WTC11 (cell line): Measurements from ENCODE around the gene GLRX2. TPM values are rescaled to one million over a fixed set of nuclear protein-coding genes. Genes with fewer than 3 reads are reported as not detected.

ENCODE experiments used
- ATAC-seq: fragments of 200-7000 bp; cut with Tn5 transposase; 2 replicates; pipeline ENCODE4 v1.10.0; 2021; ENCODE audit warnings: mild to moderate bottlenecking, moderate library complexity
- CTCF ChIA-PET: fragments of 300-600 bp; sonication (Branson Sonifier 250); formaldehyde crosslinking; loops from one replicate; lab custom pipeline; 2021; ENCODE audit warnings: antibody characterized with exemption; lab: Charles Lee
- POLR2A ChIA-PET: fragments of 350-600 bp; sonication (Branson Sonifier 250); formaldehyde crosslinking; loops from one replicate; lab custom pipeline; 2021; ENCODE audit warnings: antibody characterized with exemption; lab: Charles Lee
- DNase-seq: peaks from one replicate; pipeline ENCODE4 v3.0.0; 2021; ENCODE audit warnings: low spot score
- H3K27ac Mint-ChIP-seq: 2 replicates; pipeline ENCODE4 v1.8.0; 2021; ENCODE audit warnings: mixed read lengths
- H3K27me3 Mint-ChIP-seq: 2 replicates; pipeline ENCODE4 v1.8.0; 2021; ENCODE audit warnings: low read depth, mild to moderate bottlenecking, moderate library complexity, mixed read lengths
- H3K36me3 Mint-ChIP-seq: 2 replicates; pipeline ENCODE4 v1.8.0; 2021; ENCODE audit warnings: mixed read lengths
- H3K4me1 Mint-ChIP-seq: 2 replicates; pipeline ENCODE4 v1.8.0; 2022; ENCODE audit warnings: mixed read lengths
- H3K4me3 Mint-ChIP-seq: 2 replicates; pipeline ENCODE4 v1.8.0; 2021; ENCODE audit warnings: mild to moderate bottlenecking, moderate library complexity, mixed read lengths
- H3K9me3 Mint-ChIP-seq: 2 replicates; pipeline ENCODE4 v1.8.0; 2021; ENCODE audit warnings: mixed read lengths
- AR ChIP-seq: fragments of 250-450 bp; sonication (Bioruptor Pico); IDR thresholded peaks from 2 replicates; pipeline ENCODE4 v1.9.0; 2021; ENCODE audit warnings: mild to moderate bottlenecking
- ATF1 ChIP-seq: sonication (generic); formaldehyde crosslinking; IDR thresholded peaks from 2 replicates; pipeline ENCODE4 v1.8.1; 2023; ENCODE audit warnings: mild to moderate bottlenecking, moderate library complexity, missing genetic modification reagents
- ATF3 ChIP-seq: sonication (generic); formaldehyde crosslinking; conservative IDR thresholded peaks from 2 replicates; pipeline ENCODE4 v1.8.1; 2022; ENCODE audit warnings: mild to moderate bottlenecking, missing genetic modification reagents
- CBFB ChIP-seq: sonication (generic); formaldehyde crosslinking; IDR thresholded peaks from 2 replicates; pipeline ENCODE4 v1.8.1; 2022; ENCODE audit warnings: mild to moderate bottlenecking, low read depth, missing genetic modification reagents
- CREB1 ChIP-seq: sonication (generic); formaldehyde crosslinking; IDR thresholded peaks from 2 replicates; pipeline ENCODE4 v1.8.0; 2023; ENCODE audit warnings: mild to moderate bottlenecking, missing genetic modification reagents
- CREM ChIP-seq: sonication (generic); formaldehyde crosslinking; IDR thresholded peaks from 2 replicates; pipeline ENCODE4 v1.8.1; 2022; ENCODE audit warnings: mild to moderate bottlenecking, missing genetic modification reagents, moderate library complexity
- FOXP1 ChIP-seq: sonication (generic); formaldehyde crosslinking; IDR thresholded peaks from 2 replicates; pipeline ENCODE4 v1.8.0; 2022; ENCODE audit warnings: missing genetic modification reagents, mild to moderate bottlenecking, moderate library complexity, borderline replicate concordance
- GABPB1 ChIP-seq: sonication (generic); formaldehyde crosslinking; IDR thresholded peaks from 2 replicates; pipeline ENCODE4 v1.8.1; 2023; ENCODE audit warnings: mild to moderate bottlenecking, missing genetic modification reagents
- GTF2I ChIP-seq: fragments of 250-450 bp; sonication (Bioruptor Pico); conservative IDR thresholded peaks from 2 replicates; pipeline ENCODE4 v1.4.0; 2021; ENCODE audit warnings: mild to moderate bottlenecking
- HMGXB4 ChIP-seq: sonication (generic); formaldehyde crosslinking; IDR thresholded peaks from 2 replicates; pipeline ENCODE4 v1.8.1; 2023; ENCODE audit warnings: mild to moderate bottlenecking, moderate library complexity, missing genetic modification reagents
- IRF2 ChIP-seq: sonication (generic); formaldehyde crosslinking; IDR thresholded peaks from 2 replicates; pipeline ENCODE4 v1.8.0; 2022; ENCODE audit warnings: low read depth, missing genetic modification reagents, borderline replicate concordance
- JUN ChIP-seq: sonication (generic); formaldehyde crosslinking; IDR thresholded peaks from 2 replicates; pipeline ENCODE4 v1.8.0; 2023; ENCODE audit warnings: mild to moderate bottlenecking, missing genetic modification reagents
- MXD4 ChIP-seq: fragments of 250-450 bp; sonication (Bioruptor Pico); IDR thresholded peaks from 2 replicates; pipeline ENCODE4 v1.8.0; 2021; ENCODE audit warnings: mild to moderate bottlenecking, moderate library complexity, borderline replicate concordance
- NFYB ChIP-seq: sonication (generic); formaldehyde crosslinking; conservative IDR thresholded peaks from 2 replicates; pipeline ENCODE4 v1.8.0; 2022; ENCODE audit warnings: low read depth, missing genetic modification reagents
- NR1H2 ChIP-seq: sonication (generic); formaldehyde crosslinking; IDR thresholded peaks from 2 replicates; pipeline ENCODE4 v1.9.0; 2021; ENCODE audit warnings: mild to moderate bottlenecking, moderate library complexity, missing genetic modification reagents
- RORB ChIP-seq: fragments of 250-450 bp; sonication (Bioruptor Pico); IDR thresholded peaks from 2 replicates; pipeline ENCODE4 v1.9.0; 2021; ENCODE audit warnings: mild to moderate bottlenecking
- SMAD4 ChIP-seq: sonication (generic); formaldehyde crosslinking; IDR thresholded peaks from 2 replicates; pipeline ENCODE4 v1.8.0; 2022; ENCODE audit warnings: mild to moderate bottlenecking, missing genetic modification reagents
- SP1 ChIP-seq: sonication (generic); formaldehyde crosslinking; conservative IDR thresholded peaks from 2 replicates; pipeline ENCODE4 v1.8.1; 2022; ENCODE audit warnings: missing genetic modification reagents
- TEAD1 ChIP-seq: sonication (generic); formaldehyde crosslinking; IDR thresholded peaks from 2 replicates; pipeline ENCODE4 v1.8.0; 2022; ENCODE audit warnings: mild to moderate bottlenecking, missing genetic modification reagents
- ZNF396 ChIP-seq: fragments of 250-450 bp; sonication (Bioruptor Pico); IDR thresholded peaks from 2 replicates; pipeline ENCODE4 v1.8.0; 2021; ENCODE audit warnings: mild to moderate bottlenecking, moderate library complexity, borderline replicate concordance
- ZNF416 ChIP-seq: fragments of 250-450 bp; sonication (Bioruptor Pico); IDR thresholded peaks from 2 replicates; pipeline ENCODE4 v1.9.0; 2021; ENCODE audit warnings: mild to moderate bottlenecking, inconsistent platforms
- ZNF423 ChIP-seq: fragments of 250-450 bp; sonication (Bioruptor Pico); IDR thresholded peaks from 2 replicates; pipeline ENCODE4 v2.1.2; 2022; ENCODE audit warnings: mild to moderate bottlenecking, moderate library complexity
- total RNA-seq: library from RNA; stranded (reverse); gene quantifications from 3 replicates; pipeline ENCODE4 v1.2.3, GENCODE V29; 2021
- TF ChIP-seq, protein P1 (sequence below): fragments of 250-450 bp; sonication (Bioruptor Pico); IDR thresholded peaks from 2 replicates; pipeline ENCODE4 v1.8.0; 2021; ENCODE audit warnings: mild to moderate bottlenecking
- TF ChIP-seq, protein P2 (sequence below): sonication (generic); formaldehyde crosslinking; IDR thresholded peaks from 2 replicates; pipeline ENCODE4 v1.8.0; 2022; ENCODE audit warnings: mild to moderate bottlenecking, missing genetic modification reagents
- TF ChIP-seq, protein P3 (sequence below): fragments of 250-450 bp; sonication (Bioruptor Pico); IDR thresholded peaks from 2 replicates; pipeline ENCODE4 v1.9.0; 2021; ENCODE audit warnings: moderate library complexity, mild to moderate bottlenecking, inconsistent platforms, borderline replicate concordance

The GLRX2 gene
- total RNA-seq, 1 experiment from 2014 or later, result 8.4 TPM

- no peak for DNase-seq
- H3K4me1 Mint-ChIP-seq, result no peaks in the 10 kb centered on the region
- TF ChIP-seq NR1H2 (no peak), ZNF423 (CRISPR knock-in tag) (no peak), ZNF396 (CRISPR knock-in tag) (no peak), FOXP1 (no peak), ATF3 (CRISPR knock-in tag) (no peak), NFYB (CRISPR knock-in tag) (no peak), GTF2I (no peak)
- TF ChIP-seq, all 79 proteins: peak for 0
- no peaks in the 10 kb centered on the region for H3K9me3 Mint-ChIP-seq
- ChIA-PET POLR2A (no interaction called here), CTCF (no interaction called here)
- H3K27me3 Mint-ChIP-seq, result no peaks in the 10 kb centered on the region
- no peak overlapping the region for H3K4me3 Mint-ChIP-seq
- H3K36me3 Mint-ChIP-seq, result peaks cover 56% of the 10 kb centered on the region
- no peak overlapping the region for H3K27ac Mint-ChIP-seq
- no peak for ATAC-seq
These were observed 26.1 kb upstream of the GLRX2 start for GRCh38 chr1:193131266-193131860.

DNA sequence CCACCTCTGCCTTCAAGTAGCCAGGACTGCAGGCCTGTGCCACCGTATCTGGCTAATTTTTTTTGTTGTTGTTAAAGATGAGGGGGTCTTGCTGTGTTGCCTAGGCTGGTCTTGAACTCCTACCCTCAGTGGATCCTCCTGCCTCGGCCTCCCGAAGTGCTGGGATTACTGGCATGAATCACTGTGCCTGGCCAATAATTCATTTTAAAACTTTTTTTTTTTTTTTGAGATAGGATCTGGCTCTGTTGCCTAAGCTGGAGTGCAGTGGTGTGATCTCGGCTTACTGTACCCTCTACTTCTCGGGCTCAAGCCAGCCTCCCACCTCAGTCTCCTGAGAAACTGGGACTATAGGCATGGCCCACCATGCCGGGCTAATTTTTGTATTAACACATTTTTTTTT is 20.2 kb upstream of the GLRX2 start:
- no peak for ATAC-seq
- POLR2A ChIA-PET, result no interaction called here
- no peak overlapping the region for H3K4me3 Mint-ChIP-seq
- peaks cover 26% of the 10 kb centered on the region for H3K36me3 Mint-ChIP-seq
- no peak for DNase-seq
- peaks cover 16% of the 10 kb centered on the region for H3K4me1 Mint-ChIP-seq
- CTCF ChIA-PET, result interaction anchor here (0.7 kb wide), 1 partner anchor 275 kb away, joined by 3 read pairs; no protein-coding TSS in a partner anchor
- H3K27me3 Mint-ChIP-seq, result no peaks in the 10 kb centered on the region; the same call in 1 of the 2 replicates
- no peaks in the 10 kb centered on the region for H3K9me3 Mint-ChIP-seq
- no peak overlapping the region for H3K27ac Mint-ChIP-seq
- TF ChIP-seq HMGXB4 (CRISPR knock-in tag), result no peak
- no peak for TF ChIP-seq SMAD4 (CRISPR knock-in tag)
- TF ChIP-seq CBFB, result no peak
- no peak for TF ChIP-seq SP1 (CRISPR knock-in tag)
- no peak for TF ChIP-seq CREB1 (CRISPR knock-in tag)
- no peak for TF ChIP-seq CREM (CRISPR knock-in tag)
- no peak for TF ChIP-seq ZNF416 (CRISPR knock-in tag)

DNA sequence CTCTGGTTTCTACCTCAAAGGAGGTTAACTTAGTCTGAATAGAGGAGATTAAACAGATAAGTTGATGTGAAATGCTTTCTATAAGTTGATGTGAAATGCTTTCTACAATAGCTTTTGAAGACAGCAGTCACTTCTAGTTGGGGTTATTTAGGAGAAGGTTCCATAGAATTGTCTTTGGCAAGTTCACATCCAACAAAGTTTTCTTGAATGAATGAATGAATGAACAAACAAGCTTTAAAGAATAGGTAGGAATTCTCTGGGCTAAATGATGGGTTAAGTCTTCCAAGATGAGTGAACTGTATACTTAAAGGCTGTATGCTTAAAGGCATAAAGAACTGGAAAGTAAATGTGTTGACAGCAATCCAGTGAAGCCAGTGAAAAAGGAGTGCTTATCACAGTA is 18.5 kb upstream of the GLRX2 start:
- ChIA-PET POLR2A (interaction anchor here (1.8 kb wide), 1 partner anchor 65 kb away, joined by 9 read pairs; the partner anchor contains the start of genes RO60 and UCHL5), CTCF (no interaction called here)
- no peaks in the 10 kb centered on the region for H3K9me3 Mint-ChIP-seq
- H3K27ac Mint-ChIP-seq, result peak overlapping the region; percentile 51; the same call in 1 of the 2 replicates
- peaks cover 20% of the 10 kb centered on the region for H3K36me3 Mint-ChIP-seq
- ATAC-seq (no peak), DNase-seq (no peak)
- TF ChIP-seq IRF2 (no peak), ATF1 (CRISPR knock-in tag) (no peak), RORB (no peak), TEAD1 (CRISPR knock-in tag) (no peak), GABPB1 (CRISPR knock-in tag) (no peak), MXD4 (no peak), ZNF416 (CRISPR knock-in tag) (no peak), JUN (CRISPR knock-in tag) (no peak), AR (CRISPR knock-in tag) (no peak)
- TF ChIP-seq, protein P1, sequence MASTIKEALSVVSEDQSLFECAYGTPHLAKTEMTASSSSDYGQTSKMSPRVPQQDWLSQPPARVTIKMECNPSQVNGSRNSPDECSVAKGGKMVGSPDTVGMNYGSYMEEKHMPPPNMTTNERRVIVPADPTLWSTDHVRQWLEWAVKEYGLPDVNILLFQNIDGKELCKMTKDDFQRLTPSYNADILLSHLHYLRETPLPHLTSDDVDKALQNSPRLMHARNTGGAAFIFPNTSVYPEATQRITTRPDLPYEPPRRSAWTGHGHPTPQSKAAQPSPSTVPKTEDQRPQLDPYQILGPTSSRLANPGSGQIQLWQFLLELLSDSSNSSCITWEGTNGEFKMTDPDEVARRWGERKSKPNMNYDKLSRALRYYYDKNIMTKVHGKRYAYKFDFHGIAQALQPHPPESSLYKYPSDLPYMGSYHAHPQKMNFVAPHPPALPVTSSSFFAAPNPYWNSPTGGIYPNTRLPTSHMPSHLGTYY (CRISPR knock-in tag), result no peak
- TF ChIP-seq, protein P2, sequence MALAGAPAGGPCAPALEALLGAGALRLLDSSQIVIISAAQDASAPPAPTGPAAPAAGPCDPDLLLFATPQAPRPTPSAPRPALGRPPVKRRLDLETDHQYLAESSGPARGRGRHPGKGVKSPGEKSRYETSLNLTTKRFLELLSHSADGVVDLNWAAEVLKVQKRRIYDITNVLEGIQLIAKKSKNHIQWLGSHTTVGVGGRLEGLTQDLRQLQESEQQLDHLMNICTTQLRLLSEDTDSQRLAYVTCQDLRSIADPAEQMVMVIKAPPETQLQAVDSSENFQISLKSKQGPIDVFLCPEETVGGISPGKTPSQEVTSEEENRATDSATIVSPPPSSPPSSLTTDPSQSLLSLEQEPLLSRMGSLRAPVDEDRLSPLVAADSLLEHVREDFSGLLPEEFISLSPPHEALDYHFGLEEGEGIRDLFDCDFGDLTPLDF (CRISPR knock-in tag), result no peak
- TF ChIP-seq, protein P3, sequence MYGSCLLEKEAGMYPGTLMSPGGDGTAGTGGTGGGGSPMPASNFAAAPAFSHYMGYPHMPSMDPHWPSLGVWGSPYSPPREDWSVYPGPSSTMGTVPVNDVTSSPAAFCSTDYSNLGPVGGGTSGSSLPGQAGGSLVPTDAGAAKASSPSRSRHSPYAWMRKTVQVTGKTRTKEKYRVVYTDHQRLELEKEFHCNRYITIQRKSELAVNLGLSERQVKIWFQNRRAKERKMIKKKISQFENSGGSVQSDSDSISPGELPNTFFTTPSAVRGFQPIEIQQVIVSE (CRISPR knock-in tag), result no peak
- peak overlapping the region; percentile 93 for H3K4me3 Mint-ChIP-seq
- H3K27me3 Mint-ChIP-seq, result no peaks in the 10 kb centered on the region; the same call in none of the 2 replicates
- H3K4me1 Mint-ChIP-seq, result peaks cover 16% of the 10 kb centered on the region
